H9 (cell line): ENCODE measurements around the gene TMEM185B. TPM values are rescaled to one million over a fixed set of nuclear protein-coding genes. Genes with fewer than 3 reads are reported as not detected.

Source experiments
- DNase-seq: peaks from one replicate; pipeline ENCODE4 v3.0.0-alpha.2; 2017
- H2AFZ ChIP-seq: one replicate; pipeline ENCODE4 v1.6.1; 2013; ENCODE audit warnings: mild to moderate bottlenecking, low read length, control low read depth, moderate library complexity
- H2AK5ac ChIP-seq: 2 replicates; pipeline ENCODE4 v1.6.1; 2013; ENCODE audit warnings: low read length, control low read depth, mixed read lengths; ENCODE audit not compliant: insufficient read length
- H2BK120ac ChIP-seq: one replicate; pipeline ENCODE4 v1.6.1; 2013; ENCODE audit warnings: low read depth, mild to moderate bottlenecking, low read length, control low read depth, inconsistent platforms; ENCODE audit not compliant: poor library complexity, severe bottlenecking
- H2BK12ac ChIP-seq: 2 replicates; pipeline ENCODE4 v1.6.1; 2013; ENCODE audit warnings: low read length, control low read depth, mixed read lengths, low read depth; ENCODE audit not compliant: insufficient read length
- H2BK15ac ChIP-seq: 2 replicates; pipeline ENCODE4 v1.6.1; 2013; ENCODE audit warnings: low read depth, low read length, control low read depth
- H2BK20ac ChIP-seq: one replicate; pipeline ENCODE4 v1.6.1; 2013; ENCODE audit warnings: low read depth, mild to moderate bottlenecking, low read length, control low read depth, inconsistent platforms; ENCODE audit not compliant: poor library complexity, severe bottlenecking
- H2BK5ac ChIP-seq: 2 replicates; pipeline ENCODE4 v1.6.1; 2013; ENCODE audit warnings: low read length, control low read depth, mixed read lengths; ENCODE audit not compliant: insufficient read length
- H3K14ac ChIP-seq: 2 replicates; pipeline ENCODE4 v1.6.1; 2013; ENCODE audit warnings: low read length, control low read depth; ENCODE audit not compliant: insufficient read depth
- H3K18ac ChIP-seq: 2 replicates; pipeline ENCODE4 v1.6.1; 2013; ENCODE audit warnings: low read depth, mild to moderate bottlenecking, mixed read lengths, low read length, control low read depth; ENCODE audit not compliant: insufficient read length
- H3K23ac ChIP-seq: 2 replicates; pipeline ENCODE4 v1.6.1; 2013; ENCODE audit warnings: low read length, control low read depth, mixed read lengths, low read depth; ENCODE audit not compliant: insufficient read length
- H3K23me2 ChIP-seq: 2 replicates; pipeline ENCODE4 v1.6.1; 2013; ENCODE audit warnings: low read depth, mild to moderate bottlenecking, mixed read lengths, low read length, control low read depth; ENCODE audit not compliant: insufficient read length, poor library complexity, severe bottlenecking
- H3K27ac ChIP-seq: 2 replicates; pipeline ENCODE4 v1.5.1; 2013; ENCODE audit warnings: low read length, control low read depth, mixed read lengths, low read depth; ENCODE audit not compliant: insufficient read length
- H3K27me3 ChIP-seq: 2 replicates; pipeline ENCODE4 v1.6.1; 2013; ENCODE audit warnings: low read length, control low read depth, inconsistent platforms; ENCODE audit not compliant: insufficient read depth
- H3K4ac ChIP-seq: 2 replicates; pipeline ENCODE4 v1.6.1; 2013; ENCODE audit warnings: low read depth, mild to moderate bottlenecking, control low read depth, inconsistent platforms, low read length, moderate library complexity
- H3K4me1 ChIP-seq: 2 replicates; pipeline ENCODE4 v1.6.1; 2013; ENCODE audit warnings: low read length, control low read depth, inconsistent platforms; ENCODE audit not compliant: insufficient read depth
- H3K4me2 ChIP-seq: 2 replicates; pipeline ENCODE4 v1.6.1; 2013; ENCODE audit warnings: low read length, control low read depth, mixed read lengths; ENCODE audit not compliant: insufficient read length, insufficient read depth
- H3K56ac ChIP-seq: 2 replicates; pipeline ENCODE4 v1.6.1; 2013; ENCODE audit warnings: low read depth, mild to moderate bottlenecking, mixed read lengths, low read length, control low read depth; ENCODE audit not compliant: insufficient read length
- H3K79me1 ChIP-seq: 2 replicates; pipeline ENCODE4 v1.6.1; 2013; ENCODE audit warnings: low read depth, mild to moderate bottlenecking, moderate library complexity, low read length, control low read depth, inconsistent platforms; ENCODE audit not compliant: insufficient read depth, poor library complexity, severe bottlenecking
- H3K79me2 ChIP-seq: 2 replicates; pipeline ENCODE4 v1.6.1; 2013; ENCODE audit warnings: low read length, control low read depth, inconsistent platforms; ENCODE audit not compliant: insufficient read depth
- H3K9ac ChIP-seq: 2 replicates; pipeline ENCODE4 v1.6.1; 2013; ENCODE audit warnings: low read length, control low read depth, mixed read lengths; ENCODE audit not compliant: insufficient read length; ENCODE audit errors: extremely low read depth
- H3K9me3 ChIP-seq: one replicate; pipeline ENCODE4 v1.6.1; 2013; ENCODE audit warnings: low read depth, low read length, inconsistent platforms; ENCODE audit not compliant: control insufficient read depth
- H3T11ph ChIP-seq: one replicate; pipeline ENCODE4 v1.6.1; 2013; ENCODE audit warnings: mild to moderate bottlenecking, low read length, control low read depth, inconsistent platforms
- H4K20me1 ChIP-seq: one replicate; pipeline ENCODE4 v1.6.1; 2013; ENCODE audit not compliant: control insufficient read depth, insufficient read length, insufficient read depth
- H4K5ac ChIP-seq: 2 replicates; pipeline ENCODE4 v1.6.1; 2013; ENCODE audit warnings: low read depth, mild to moderate bottlenecking, mixed read lengths, low read length, control low read depth; ENCODE audit not compliant: insufficient read length
- H4K8ac ChIP-seq: replicated peaks from 2 replicates; pipeline ENCODE4 v1.6.1; 2013; ENCODE audit warnings: low read length, control low read depth, mixed read lengths, low read depth; ENCODE audit not compliant: insufficient read length
- H4K91ac ChIP-seq: 2 replicates; pipeline ENCODE4 v1.6.1; 2013; ENCODE audit warnings: low read depth, mild to moderate bottlenecking, moderate library complexity, mixed read lengths, low read length, control low read depth; ENCODE audit not compliant: insufficient read length
- H3K27ac Mint-ChIP-seq, 3 experiments: 2 replicates in 2 of 3; 3 replicates in 1 of 3; pipeline ENCODE4 v1.8.0; 2020 to 2021; ENCODE audit warnings: mixed read lengths in 3 of 3, mild to moderate bottlenecking in 1 of 3, moderate library complexity in 1 of 3
- H3K27me3 Mint-ChIP-seq: 2 replicates; pipeline ENCODE4 v1.8.0; 2021; ENCODE audit warnings: low read depth, mild to moderate bottlenecking, moderate library complexity, mixed read lengths
- H3K36me3 Mint-ChIP-seq, 3 experiments: 2 replicates in 2 of 3; 3 replicates in 1 of 3; pipeline ENCODE4 v1.8.0; 2020 to 2021; ENCODE audit warnings: low read depth in 3 of 3, mixed read lengths in 3 of 3; ENCODE audit not compliant: insufficient read depth in 1 of 3
- H3K4me1 Mint-ChIP-seq, 2 experiments: 2 replicates each; pipeline ENCODE4 v1.8.0; 2020; ENCODE audit warnings: mixed read lengths in 2 of 2
- H3K4me3 Mint-ChIP-seq, 2 experiments: 2 replicates in 1 of 2; 3 replicates in 1 of 2; pipeline ENCODE4 v1.8.0; 2020 to 2021; ENCODE audit warnings: mild to moderate bottlenecking in 2 of 2, mixed read lengths in 2 of 2, moderate library complexity in 1 of 2
- H3K9me3 Mint-ChIP-seq, 2 experiments: 2 replicates in 1 of 2; 3 replicates in 1 of 2; pipeline ENCODE4 v1.8.0; 2020; ENCODE audit warnings: mild to moderate bottlenecking in 2 of 2, mixed read lengths in 2 of 2, moderate library complexity in 1 of 2
- CTCF ChIP-seq: fragments of 200-600 bp; sonication (generic); conservative IDR thresholded peaks from 3 replicates; pipeline ENCODE4 v1.8.0; 2021; ENCODE audit warnings: antibody characterized with exemption, mild to moderate bottlenecking
- WGBS: extraction: QIAGEN DNeasy Blood & Tissue Kit; methylation state at CpG from one replicate; pipeline ENCODE4 v1.1.7; 2013; ENCODE audit warnings: missing lambda C conversion rate, low lambda C conversion rate, mixed read lengths; ENCODE audit not compliant: insufficient read length; ENCODE audit errors: extremely low coverage; 5-methylcytosine and 5-hydroxymethylcytosine counted together
- total RNA-seq: library from RNA; stranded (reverse); gene quantifications from 2 replicates; pipeline ENCODE4 v1.2.1, GENCODE V29; 2021

Gene TMEM185B
- total RNA-seq, 1 experiment from 2014 or later, result 29.0 TPM

- H3K4ac ChIP-seq, result no peak overlapping the region
- no peak overlapping the region for H2BK15ac ChIP-seq
- no peak overlapping the region for H3K9ac ChIP-seq
- no peak overlapping the region for H3T11ph ChIP-seq
- no peak overlapping the region for H2AFZ ChIP-seq
- no CpG with 5 or more reads among the region's 49 CpGs for WGBS
- Mint-ChIP-seq H3K36me3 (peaks cover 10 to 25% (median 23%) of the 10 kb centered on the region in 3 experiments), H3K9me3 (peaks cover 6 to 9% of the 10 kb centered on the region in 2 experiments), H3K4me1 (peaks cover 23 to 34% of the 10 kb centered on the region in 2 experiments), H3K27me3 (peaks cover 51% of the 10 kb centered on the region), H3K27ac (peak overlapping the region in 1 of 3 experiments; percentile 76; a peak in 2 of 7 replicates), H3K4me3 (peak overlapping the region; percentile 64 to 78)
- no peaks in the 10 kb centered on the region for H3K23me2 ChIP-seq
- H3K79me1 ChIP-seq, result no peaks in the 10 kb centered on the region
- H4K8ac ChIP-seq, result no peak overlapping the region
- no peak for TF ChIP-seq CTCF
- H2BK5ac ChIP-seq, result no peak overlapping the region
- H4K5ac ChIP-seq, result no peak overlapping the region
- peak overlapping the region; percentile 52 for H3K18ac ChIP-seq
- H3K4me1 ChIP-seq, result no peaks in the 10 kb centered on the region
- peaks cover 5% of the 10 kb centered on the region for H4K20me1 ChIP-seq
- no peak overlapping the region for H2BK120ac ChIP-seq
- no peak overlapping the region for H4K91ac ChIP-seq
- no peak overlapping the region for H3K27ac ChIP-seq
- H3K23ac ChIP-seq, result no peak overlapping the region
- no peak overlapping the region for H3K56ac ChIP-seq
- H2BK12ac ChIP-seq, result no peak overlapping the region
- H3K14ac ChIP-seq, result no peak overlapping the region; the same call in 1 of the 2 replicates
- H3K4me2 ChIP-seq, result no peak overlapping the region
- H3K9me3 ChIP-seq, result peaks cover 4% of the 10 kb centered on the region
- peak; percentile 10 for DNase-seq
- H2AK5ac ChIP-seq, result no peak overlapping the region
- H2BK20ac ChIP-seq, result no peak overlapping the region
- H3K79me2 ChIP-seq, result no peaks in the 10 kb centered on the region; the same call in 1 of the 2 replicates
- H3K27me3 ChIP-seq, result peaks cover 10% of the 10 kb centered on the region; the same call in 1 of the 2 replicates
Measured at GRCh38 chr2:120222186-120223033, 790 bp downstream of the TMEM185B start.
